ENCODE results near the gene RNU5B-1. TPM values are rescaled to one million over a fixed set of nuclear protein-coding genes. Genes with fewer than 3 reads are reported as not detected.

The RNU5B-1 gene
- total RNA-seq, 1 donor from 2014 or later = 47.6 TPM

GRCh38 chr15:65260968-65261367 lies 43.5 kb upstream of the RNU5B-1 start:
- no peak overlapping the region for H3K27ac ChIP-seq

GRCh38 chr15:65263313-65263712 lies 41.2 kb upstream of the RNU5B-1 start:
- DNase-seq (no peak), ATAC-seq (no peak)
- H3K9me3 ChIP-seq = no peaks in the 10 kb centered on the region
- H3K27ac ChIP-seq = no peak overlapping the region
- intact Hi-C loops (cut with DNase I) = no loop called here
- H3K4me3 ChIP-seq = no peak overlapping the region
- no peak for TF ChIP-seq CTCF (IDR thresholded peaks at IDR 0.05)
- peaks cover 2% of the 10 kb centered on the region for H3K4me1 ChIP-seq
- H3K36me3 ChIP-seq = peaks cover 63% of the 10 kb centered on the region
- no peaks in the 10 kb centered on the region for H3K27me3 ChIP-seq (ENCODE audit: low read depth)

More at GRCh38 chr15:65260968-65261367, 43.5 kb upstream of the RNU5B-1 start:
- Histone ChIP-seq H3K4me3 (no peak overlapping the region), H3K4me1 (peaks cover 4% of the 10 kb centered on the region), H3K9me3 (no peaks in the 10 kb centered on the region), H3K36me3 (peaks cover 56% of the 10 kb centered on the region), H3K27me3 (ENCODE audit: low read depth) (no peaks in the 10 kb centered on the region)
- intact Hi-C loops (cut with DNase I) = no loop called here
- DNase-seq (no peak), ATAC-seq (no peak)
- no peak for TF ChIP-seq CTCF (IDR thresholded peaks at IDR 0.05)

- H3K4me3 ChIP-seq = no peak overlapping the region
- DNase-seq = no peak
- ATAC-seq = no peak
- H3K36me3 ChIP-seq = peaks cover 60% of the 10 kb centered on the region
- H3K9me3 ChIP-seq = no peaks in the 10 kb centered on the region
- intact Hi-C loops (cut with DNase I) = no loop called here
- H3K4me1 ChIP-seq = no peaks in the 10 kb centered on the region
- no peak for TF ChIP-seq CTCF (IDR thresholded peaks at IDR 0.05)
- no peaks in the 10 kb centered on the region for H3K27me3 ChIP-seq (ENCODE audit: low read depth)
- no peak overlapping the region for H3K27ac ChIP-seq
These were observed 39.5 kb upstream of the RNU5B-1 start for GRCh38 chr15:65264863-65265430.

GRCh38 chr15:65266469-65266868 lies 38.0 kb upstream of the RNU5B-1 start:
- intact Hi-C loops (cut with DNase I) = no loop called here
- Histone ChIP-seq H3K27me3 (ENCODE audit: low read depth) (no peaks in the 10 kb centered on the region), H3K9me3 (no peaks in the 10 kb centered on the region), H3K4me3 (no peak overlapping the region), H3K36me3 (peaks cover 55% of the 10 kb centered on the region), H3K4me1 (peaks cover 5% of the 10 kb centered on the region), H3K27ac (no peak overlapping the region)
- DNase-seq = no peak
- ATAC-seq = no peak
- no peak for TF ChIP-seq CTCF (IDR thresholded peaks at IDR 0.05)

GRCh38 chr15:65268411-65268810 lies 36.1 kb upstream of the RNU5B-1 start:
- TF ChIP-seq CTCF (IDR thresholded peaks at IDR 0.05) = no peak
- intact Hi-C loops (cut with DNase I) = no loop called here
- Histone ChIP-seq H3K27me3 (ENCODE audit: low read depth) (no peaks in the 10 kb centered on the region), H3K36me3 (peaks cover 43% of the 10 kb centered on the region), H3K4me3 (no peak overlapping the region), H3K4me1 (peaks cover 5% of the 10 kb centered on the region), H3K27ac (no peak overlapping the region), H3K9me3 (no peaks in the 10 kb centered on the region)
- no peak for ATAC-seq
- no peak for DNase-seq
